Measurements from ENCODE around the gene DHDH. TPM values are rescaled to one million over a fixed set of nuclear protein-coding genes. Genes with fewer than 3 reads are reported as not detected.

DHDH gene
- total and polyA plus RNA-seq, 2 of the 13 experiments (the other 11 are each of a cell fraction or from before 2014, with no cell fraction given): 0.13 to 0.91 TPM

DNA sequence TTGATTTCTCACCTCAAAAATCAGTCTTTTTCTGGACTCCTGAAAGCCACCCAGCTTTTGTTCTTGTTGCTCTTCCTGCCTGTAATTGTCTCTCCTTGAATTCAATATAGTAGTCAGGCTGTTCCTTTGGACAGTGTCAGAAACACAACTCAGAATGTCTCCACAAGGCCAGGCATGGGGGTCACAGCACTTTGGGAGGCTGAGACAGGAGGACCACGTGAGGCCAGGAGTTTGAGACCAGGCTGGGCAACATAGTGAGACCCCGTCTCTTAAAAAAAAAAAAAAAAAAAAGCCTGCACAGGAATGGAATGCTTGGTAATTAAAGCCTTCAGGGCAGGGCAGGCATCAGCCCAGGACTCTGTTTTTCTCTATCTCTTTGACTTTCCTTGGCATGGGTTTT is 12.3 kb downstream of the DHDH start:
- Histone ChIP-seq H3K79me2 (ENCODE audit: insufficient read depth, low read length) (no peaks in the 10 kb centered on the region), H3K36me3 (replicated peaks in 1 of 2; ENCODE audit: control insufficient read depth in 1 of 2, insufficient read depth in 2 of 2, low read length in 2 of 2) (no peaks in the 10 kb centered on the region), H3K9ac (ENCODE audit: insufficient read depth, low read depth, low read length) (no peak overlapping the region), H4K20me1 (ENCODE audit: insufficient read depth, low read length) (no peaks in the 10 kb centered on the region), H2AFZ (ENCODE audit: low read length) (no peak overlapping the region), H3K4me2 (ENCODE audit: low read depth, low read length) (no peak overlapping the region), H3K9me3 (ENCODE audit: low read length) (peaks cover 5% of the 10 kb centered on the region; the same call in 1 of the 2 replicates), H3K4me1 (ENCODE audit: insufficient read depth, low read length) (peaks cover 54% of the 10 kb centered on the region), H3K27me3 (ENCODE audit: control insufficient read depth in 1 of 2, insufficient read depth in 2 of 2, low read length in 2 of 2) (no peaks in the 10 kb centered on the region), H3K4me3 (replicated peaks in 1 of 3; ENCODE audit: insufficient read depth in 1 of 3, low read depth in 2 of 3, low read length in 3 of 3) (peak overlapping the region in 1 of 3 experiments; percentile 24; a peak in 1 of 6 replicates), H3K27ac (ENCODE audit: extremely low read length, insufficient read depth, low read length) (no peak overlapping the region)
- TF ChIP-seq ZNF121 (CRISPR knock-in tag; IDR thresholded peaks at IDR 0.05) (0 out of 2 replicates have a peak, but pooled peaks have one; percentile 23), UBTF (CRISPR knock-in tag; IDR thresholded peaks at IDR 0.05) (no peak), HNRNPL (IDR thresholded peaks at IDR 0.05; ENCODE audit: low read depth, low read length) (no peak)
- WGBS (ENCODE audit: low lambda C conversion rate): 65% methylated on average over 2 of the region's 2 CpGs
- POLR2A ChIA-PET: interaction anchor here (1.4 kb wide), 1 partner anchor 74 kb away, joined by 4 read pairs; the partner anchor contains the start of gene PPP1R15A
- in situ Hi-C loops (cut with HindIII; ENCODE audit: extremely low pct_ligation_motif_present, low pct_unique_long_range_greater_than_20kb) (no loop called here), intact Hi-C loops (cut with micrococcal nuclease; ENCODE audit: unreplicated experiment) (loop anchor here (1.0 kb wide), 1 partner anchor 22 kb away; no protein-coding TSS in a partner anchor)
- CTCF ChIA-PET (ENCODE audit: low intra/inter-chr PET ratio, low total read pairs): no interaction called here
- FAIRE-seq: no peak
- DNase-seq (ENCODE audit: low spot score): no peak
- ATAC-seq: no peak
- BruUV-seq (replicated peaks): no TSS peak

DNA sequence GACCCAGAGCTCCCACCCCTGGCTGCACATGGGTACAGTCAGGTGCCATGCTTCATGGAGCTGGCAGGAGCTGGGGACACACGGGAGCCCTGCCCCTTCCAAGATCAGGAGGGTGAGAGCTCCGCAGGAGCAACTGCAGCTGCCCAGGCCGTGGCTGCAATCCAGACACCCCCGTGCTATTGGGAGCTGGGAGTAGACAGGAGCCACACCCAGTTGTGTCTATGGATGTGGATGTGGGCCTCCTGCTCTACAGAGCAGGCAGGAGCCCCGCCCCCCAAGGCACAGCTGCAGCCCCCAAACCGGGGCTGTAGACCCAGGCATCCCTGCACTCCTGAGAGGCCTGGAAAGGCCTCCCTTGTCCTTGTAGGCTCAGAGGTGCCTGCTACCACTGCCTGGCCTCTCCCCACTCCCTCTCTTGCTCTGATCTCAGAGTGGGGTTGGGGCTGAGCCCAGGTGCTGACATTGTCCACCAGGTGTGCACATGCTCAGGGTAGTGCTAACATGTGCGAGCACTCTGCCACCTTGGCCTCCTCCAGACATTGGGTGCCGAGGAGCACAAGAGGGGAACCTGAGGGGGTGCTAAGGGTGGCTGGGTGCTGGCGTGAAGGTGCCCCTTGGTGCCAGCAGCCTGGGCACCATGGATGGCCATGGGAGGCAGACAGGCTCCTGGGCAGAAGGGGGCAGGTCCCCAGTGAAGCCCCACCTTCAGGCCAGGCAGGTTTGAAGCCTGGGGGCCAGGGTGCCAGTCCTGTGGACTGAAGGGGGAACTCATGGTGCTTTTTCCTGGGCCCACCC is 13.2 kb downstream of the DHDH start:
- no peak for DNase-seq (ENCODE audit: low spot score)
- CTCF ChIA-PET (ENCODE audit: low intra/inter-chr PET ratio, low total read pairs): no interaction called here
- Histone ChIP-seq H3K27ac (ENCODE audit: extremely low read length, insufficient read depth, low read length) (no peak overlapping the region), H3K4me2 (ENCODE audit: low read depth, low read length) (peak overlapping the region; percentile 36), H2AFZ (ENCODE audit: low read length) (no peak overlapping the region), H3K36me3 (replicated peaks in 1 of 2; ENCODE audit: control insufficient read depth in 1 of 2, insufficient read depth in 2 of 2, low read length in 2 of 2) (no peaks in the 10 kb centered on the region), H3K4me3 (replicated peaks in 1 of 3; ENCODE audit: insufficient read depth in 1 of 3, low read depth in 2 of 3, low read length in 3 of 3) (peak overlapping the region in 1 of 3 experiments; percentile 24; a peak in 1 of 6 replicates), H3K9me3 (ENCODE audit: low read length) (no peaks in the 10 kb centered on the region), H4K20me1 (ENCODE audit: insufficient read depth, low read length) (no peaks in the 10 kb centered on the region), H3K9ac (ENCODE audit: insufficient read depth, low read depth, low read length) (no peak overlapping the region), H3K4me1 (ENCODE audit: insufficient read depth, low read length) (peaks cover 63% of the 10 kb centered on the region), H3K27me3 (ENCODE audit: control insufficient read depth in 1 of 2, insufficient read depth in 2 of 2, low read length in 2 of 2) (no peaks in the 10 kb centered on the region), H3K79me2 (ENCODE audit: insufficient read depth, low read length) (no peaks in the 10 kb centered on the region)
- ATAC-seq: peak; percentile 58
- FAIRE-seq: no peak
- in situ Hi-C loops (cut with HindIII; ENCODE audit: extremely low pct_ligation_motif_present, low pct_unique_long_range_greater_than_20kb): no loop called here
- no TSS peak for BruUV-seq (replicated peaks)
- POLR2A ChIA-PET: interaction anchor here (0.9 to 1.7 kb wide), 4 partner anchors 8 to 75 kb away, joined by 4 to 6 read pairs (median 4); partner anchors contain the start of gene PPP1R15A
- WGBS (ENCODE audit: low lambda C conversion rate): no CpG with 5 or more reads among the region's 9 CpGs
- intact Hi-C loops (cut with micrococcal nuclease; ENCODE audit: unreplicated experiment): loop anchor here (1.0 kb wide), 1 partner anchor 22 kb away; no protein-coding TSS in a partner anchor
- TF ChIP-seq ZNF142 (CRISPR knock-in tag; IDR thresholded peaks at IDR 0.05): no peak
